GM18505 (cell line): ENCODE measurements around the gene KRT85.
"Not testable (repeated sequence)": the region's sequence is repeated elsewhere in the genome, so short reads cannot be mapped to it uniquely, and the experiment has no call there.

Experiments used
- ATAC-seq: cut with Tn5 transposase; IDR thresholded peaks from one replicate; pipeline ENCODE4 v1.9.1; 2021; ENCODE audit not compliant: unreplicated experiment
- POLR2A ChIP-seq: IDR thresholded peaks from 4 replicates; pipeline ENCODE4 v1.6.1; 2011; ENCODE audit warnings: borderline replicate concordance; ENCODE audit not compliant: insufficient read depth, insufficient read length; ENCODE audit errors: extremely low read depth

Gene KRT85

DNA sequence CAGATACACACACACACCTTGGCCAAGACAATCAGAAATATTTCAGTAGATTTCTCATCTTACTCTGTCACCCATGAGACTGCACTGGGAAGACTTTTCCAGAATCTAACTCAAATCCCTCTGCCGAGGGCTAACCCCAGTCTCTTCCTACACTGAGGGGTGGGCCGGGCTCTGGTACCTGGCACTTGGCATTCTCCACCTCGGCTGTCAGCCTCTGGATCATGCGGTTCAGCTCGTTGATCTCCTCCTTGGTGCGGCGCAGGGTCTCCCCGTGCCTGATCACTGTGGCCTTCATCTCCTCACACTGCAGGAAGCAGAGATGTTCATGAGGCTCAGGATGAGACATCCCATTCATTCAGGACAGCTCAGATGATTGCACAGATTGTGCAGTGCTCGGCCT lies 51.0 kb downstream of the KRT85 start:
- ATAC-seq, result no peak
- no peak for TF ChIP-seq POLR2A

DNA sequence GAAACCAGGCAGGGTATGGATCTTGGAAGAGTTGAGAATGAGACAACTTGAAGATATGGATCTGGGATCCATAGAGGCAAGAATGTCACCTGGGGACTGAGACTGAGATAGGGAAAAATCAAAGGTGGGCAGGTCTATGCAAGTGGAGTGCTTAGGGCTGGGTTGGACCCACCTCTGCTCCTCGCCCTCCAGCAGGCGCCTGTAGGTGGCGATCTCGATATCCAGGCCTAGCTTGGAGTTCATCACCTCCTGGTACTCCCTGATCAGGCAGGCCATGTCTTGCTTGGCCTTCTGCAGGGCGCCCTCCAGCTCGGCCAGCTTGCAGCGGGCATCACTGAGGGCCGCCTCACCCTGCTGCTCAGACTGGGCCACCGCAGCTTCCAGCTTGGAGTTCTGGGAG lies 51.6 kb downstream of the KRT85 start:
- ATAC-seq, result not testable (repeated sequence)

DNA sequence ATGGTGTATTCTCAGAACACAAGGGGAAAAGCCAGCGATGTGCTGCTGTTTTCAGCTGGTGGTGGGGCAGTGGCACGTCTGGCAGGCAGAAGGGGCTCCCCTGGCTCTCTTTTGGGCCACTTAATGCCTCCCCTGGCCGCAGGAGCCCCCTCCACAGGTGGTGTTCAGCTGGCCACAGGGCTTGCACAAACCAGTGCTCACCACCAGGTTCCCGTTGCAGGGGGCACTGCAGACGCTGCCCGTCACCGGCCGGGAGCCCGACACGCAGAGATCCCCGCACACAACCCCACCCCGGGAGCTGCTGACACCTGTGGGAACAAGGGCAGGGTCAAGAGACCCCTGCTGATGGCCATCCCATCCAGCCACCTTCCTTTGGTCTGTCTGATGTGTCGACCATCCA lies 52.8 kb downstream of the KRT85 start:
- no peak for ATAC-seq
- TF ChIP-seq POLR2A, result no peak

DNA sequence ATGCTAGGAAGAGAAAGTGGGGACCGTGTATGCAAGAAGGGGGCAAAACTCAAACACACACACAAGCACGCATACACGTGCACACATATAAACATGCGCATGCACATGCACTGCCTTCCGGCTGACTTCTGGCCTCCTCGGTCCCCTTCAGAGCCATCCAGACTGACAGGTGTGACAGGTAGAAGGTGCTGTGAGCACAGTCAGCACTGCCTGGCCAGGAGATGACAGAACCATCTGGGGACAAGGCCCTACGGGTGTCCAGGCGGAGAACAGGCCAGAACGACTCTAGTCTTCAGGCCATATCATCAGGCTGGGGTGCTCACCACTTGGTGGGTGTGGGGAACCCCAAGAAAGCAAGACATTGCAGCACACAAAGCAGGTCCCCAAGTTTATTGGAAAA lies 53.4 kb downstream of the KRT85 start:
- ATAC-seq, result no peak
- TF ChIP-seq POLR2A, result no peak

DNA sequence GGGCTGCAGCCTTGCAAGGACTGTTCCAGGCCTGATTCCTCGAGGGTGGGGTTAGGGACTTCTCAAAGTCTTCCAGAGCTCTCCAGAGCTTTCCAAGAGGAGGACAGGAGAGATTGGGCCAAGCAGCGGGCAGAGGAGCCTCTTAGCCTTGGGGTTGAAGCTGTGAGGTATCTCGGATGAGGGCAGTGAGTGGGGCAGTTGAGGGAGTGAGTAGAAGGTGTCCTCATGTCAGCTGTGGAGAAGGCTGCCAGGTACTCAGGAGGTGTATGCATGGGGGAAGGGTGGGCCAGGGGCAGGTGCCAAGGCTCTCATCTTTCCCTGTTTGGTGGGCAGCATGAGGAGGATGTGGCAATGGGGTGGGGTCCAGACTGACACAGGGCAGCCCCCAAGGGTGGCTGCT lies 53.8 kb downstream of the KRT85 start:
- no peak for ATAC-seq

DNA sequence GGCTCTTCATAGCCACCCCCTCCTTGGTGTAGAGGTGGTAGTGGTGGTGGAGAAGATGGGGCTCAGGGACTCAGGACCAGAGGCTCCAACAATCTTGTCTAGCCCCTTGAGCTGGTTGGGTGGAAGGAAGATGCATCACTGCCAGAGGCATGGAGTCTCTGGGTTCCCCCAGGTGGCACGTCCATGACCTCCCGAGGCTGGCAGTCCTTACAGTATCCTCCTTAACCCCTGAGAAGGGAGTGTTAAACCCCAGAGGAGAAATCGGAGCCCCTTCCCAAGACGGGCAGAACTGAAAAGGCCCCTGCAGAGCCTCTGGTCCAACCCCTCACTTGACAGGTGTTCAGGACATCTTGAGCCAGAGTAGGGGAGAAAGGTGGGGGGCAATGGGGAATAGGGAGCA lies 55.2 kb downstream of the KRT85 start:
- no peak for ATAC-seq
- no peak for TF ChIP-seq POLR2A

More for the DNA sequence above, 53.8 kb downstream of the KRT85 start:
- TF ChIP-seq POLR2A, result no peak

DNA sequence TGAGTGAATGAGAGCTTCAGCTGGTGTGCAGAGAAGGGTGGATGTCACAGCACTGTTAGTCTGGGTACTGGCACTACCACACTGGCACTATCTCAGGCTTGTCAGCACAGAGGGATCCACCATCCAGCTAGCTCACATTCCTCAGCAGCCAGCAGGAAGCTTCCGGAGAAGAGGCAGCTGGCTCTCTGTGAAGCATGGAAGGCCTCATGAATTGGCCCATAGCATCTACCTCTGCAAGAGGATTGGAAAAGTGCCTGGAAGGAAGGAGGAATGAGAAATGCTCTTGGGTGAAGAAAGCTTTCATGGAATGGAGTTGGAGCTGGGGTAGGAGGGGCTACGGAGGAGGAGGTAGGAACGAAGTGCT lies 56.0 kb downstream of the KRT85 start:
- no peak for ATAC-seq
- TF ChIP-seq POLR2A, result no peak

DNA sequence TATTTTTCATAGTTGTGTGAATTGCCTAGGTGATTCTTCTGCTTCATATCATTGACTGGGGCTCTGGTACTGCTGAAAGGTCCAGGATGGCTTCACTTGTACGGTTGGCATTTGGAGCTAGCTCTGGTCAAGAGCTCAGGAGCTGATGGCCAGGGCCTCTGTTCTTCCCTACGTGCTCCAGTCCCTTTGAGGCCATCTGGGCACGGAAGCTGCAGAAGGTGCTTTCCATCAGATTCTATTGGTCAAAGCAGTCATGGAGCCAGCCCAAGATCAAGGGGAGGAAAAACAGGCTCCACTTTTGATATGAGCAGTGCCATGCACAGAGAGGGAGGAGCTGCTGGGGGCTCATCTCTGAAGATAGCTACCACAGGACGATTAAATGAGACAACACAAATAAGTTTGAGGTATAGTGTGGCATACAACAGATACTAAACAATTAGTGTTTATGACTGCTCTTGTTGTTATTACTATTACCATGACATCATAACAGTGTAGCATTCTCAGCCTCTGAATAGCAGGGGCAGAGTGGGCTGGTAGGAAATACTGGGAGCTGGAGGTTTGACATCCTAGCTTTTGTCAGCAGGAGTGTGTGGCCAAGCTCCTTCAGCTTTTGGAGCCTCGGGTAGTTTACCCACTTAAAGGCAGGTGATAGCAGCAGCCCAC lies 56.5 kb downstream of the KRT85 start:
- no peak for ATAC-seq
- no peak for TF ChIP-seq POLR2A
